NCI-H446 (cell line): ENCODE results near the gene PLEKHA8.

Source experiments
- DNase-seq, 2 experiments: peaks; one replicate each; lab custom pipeline; 2025; lab: John Stamatoyannopoulos, UW

PLEKHA8 gene, protein sequence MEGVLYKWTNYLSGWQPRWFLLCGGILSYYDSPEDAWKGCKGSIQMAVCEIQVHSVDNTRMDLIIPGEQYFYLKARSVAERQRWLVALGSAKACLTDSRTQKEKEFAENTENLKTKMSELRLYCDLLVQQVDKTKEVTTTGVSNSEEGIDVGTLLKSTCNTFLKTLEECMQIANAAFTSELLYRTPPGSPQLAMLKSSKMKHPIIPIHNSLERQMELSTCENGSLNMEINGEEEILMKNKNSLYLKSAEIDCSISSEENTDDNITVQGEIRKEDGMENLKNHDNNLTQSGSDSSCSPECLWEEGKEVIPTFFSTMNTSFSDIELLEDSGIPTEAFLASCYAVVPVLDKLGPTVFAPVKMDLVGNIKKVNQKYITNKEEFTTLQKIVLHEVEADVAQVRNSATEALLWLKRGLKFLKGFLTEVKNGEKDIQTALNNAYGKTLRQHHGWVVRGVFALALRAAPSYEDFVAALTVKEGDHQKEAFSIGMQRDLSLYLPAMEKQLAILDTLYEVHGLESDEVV

DNA sequence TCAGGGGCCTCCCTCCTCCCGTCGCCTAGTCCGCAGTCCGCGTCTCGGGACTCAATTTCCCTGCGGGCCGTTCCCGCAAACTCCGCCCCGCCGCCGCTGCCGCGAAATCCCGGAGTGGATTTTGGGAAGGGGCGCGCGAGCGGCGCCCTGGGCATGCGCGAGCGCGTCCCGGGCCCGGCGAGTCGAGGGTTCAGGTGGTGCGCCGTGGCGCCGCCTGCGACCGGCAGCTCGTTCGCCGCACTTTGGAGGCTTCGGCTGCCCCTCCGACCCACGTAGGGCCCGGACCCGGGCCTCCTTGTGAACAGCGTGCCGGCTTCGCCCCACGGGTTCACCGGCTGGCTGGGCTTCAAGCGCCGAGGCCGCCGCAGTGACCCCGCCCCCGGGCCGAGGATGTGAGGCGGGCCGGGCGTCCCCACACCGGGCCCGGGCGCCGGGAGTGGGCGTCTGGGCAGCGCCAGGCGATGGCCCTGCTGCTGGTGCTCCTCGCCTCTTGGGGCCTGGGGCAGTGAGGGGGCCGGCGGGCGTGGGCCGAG, at the start of gene PLEKHA8:
Gene PLEKHA8, plus strand, starts transcription at position 197 of the 533 bp plus-strand sequence. CDS start 351 bp downstream, outside the sequence.
- peak; percentile 69 to 92 for DNase-seq

DNA sequence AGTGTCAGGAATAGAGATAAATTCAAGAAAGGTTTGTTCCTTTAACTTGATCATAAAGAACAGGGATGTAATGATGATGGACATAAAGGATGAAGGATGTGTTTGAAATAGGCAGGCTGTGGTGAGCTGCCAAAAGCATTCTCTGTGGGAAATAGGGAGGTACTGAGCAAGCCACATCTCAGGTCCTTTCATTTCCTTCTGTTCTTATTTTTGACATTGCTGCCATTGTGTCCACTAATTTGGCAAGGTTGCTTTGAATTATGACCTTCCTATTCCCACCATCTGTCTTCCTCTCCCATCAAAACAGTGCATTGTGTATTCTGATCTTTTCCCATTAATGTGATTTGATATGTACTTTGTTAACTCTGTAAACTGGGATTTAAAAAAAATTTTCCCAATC, 48.1 kb upstream of the PLEKHA8 start:
- DNase-seq = no peak

DNA sequence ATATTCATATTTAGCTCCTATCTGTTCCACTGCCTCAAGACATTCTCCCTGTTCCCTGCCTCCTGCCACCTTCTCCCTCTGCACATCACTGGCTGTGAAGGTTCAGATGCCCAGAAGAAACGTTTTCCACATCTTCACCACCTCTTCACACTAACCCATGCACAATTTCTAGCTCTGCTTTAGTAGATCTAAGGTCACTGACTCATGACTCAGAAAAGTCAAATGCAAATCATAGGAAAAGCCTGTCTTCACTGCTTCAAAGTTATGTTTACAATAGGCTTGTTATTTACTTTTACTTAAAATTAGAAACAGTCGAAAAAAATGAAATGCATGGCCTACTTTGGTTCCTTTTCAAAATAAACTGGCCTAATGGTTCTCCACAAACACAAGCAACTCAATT, 41.1 kb upstream of the PLEKHA8 start:
- no peak for DNase-seq

DNA sequence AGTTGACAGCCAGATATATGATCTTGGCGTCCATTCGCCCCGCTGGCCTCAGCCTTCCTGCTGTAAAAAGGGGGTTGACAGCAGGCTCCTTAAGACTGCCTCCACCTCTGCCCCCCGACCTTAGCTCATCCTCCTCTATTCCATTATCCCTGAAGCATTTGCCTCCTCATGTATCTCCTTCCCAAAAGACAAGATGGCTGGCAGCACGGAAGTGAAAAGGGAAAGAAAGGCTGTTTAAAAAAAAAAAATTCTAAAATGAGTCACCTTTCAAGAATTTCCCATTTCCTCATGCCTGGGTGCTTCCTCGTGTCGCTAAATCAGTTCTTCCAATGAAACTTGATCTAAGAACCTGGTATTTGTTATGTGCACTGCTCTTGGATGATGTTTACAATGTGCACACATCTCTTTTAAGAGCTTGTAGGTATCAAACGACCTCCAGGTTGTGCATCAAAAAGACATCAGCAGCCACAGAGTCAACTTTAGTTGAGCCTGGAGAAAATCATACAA, 40.3 kb upstream of the PLEKHA8 start:
- DNase-seq = peak; percentile 72 to 73

DNA sequence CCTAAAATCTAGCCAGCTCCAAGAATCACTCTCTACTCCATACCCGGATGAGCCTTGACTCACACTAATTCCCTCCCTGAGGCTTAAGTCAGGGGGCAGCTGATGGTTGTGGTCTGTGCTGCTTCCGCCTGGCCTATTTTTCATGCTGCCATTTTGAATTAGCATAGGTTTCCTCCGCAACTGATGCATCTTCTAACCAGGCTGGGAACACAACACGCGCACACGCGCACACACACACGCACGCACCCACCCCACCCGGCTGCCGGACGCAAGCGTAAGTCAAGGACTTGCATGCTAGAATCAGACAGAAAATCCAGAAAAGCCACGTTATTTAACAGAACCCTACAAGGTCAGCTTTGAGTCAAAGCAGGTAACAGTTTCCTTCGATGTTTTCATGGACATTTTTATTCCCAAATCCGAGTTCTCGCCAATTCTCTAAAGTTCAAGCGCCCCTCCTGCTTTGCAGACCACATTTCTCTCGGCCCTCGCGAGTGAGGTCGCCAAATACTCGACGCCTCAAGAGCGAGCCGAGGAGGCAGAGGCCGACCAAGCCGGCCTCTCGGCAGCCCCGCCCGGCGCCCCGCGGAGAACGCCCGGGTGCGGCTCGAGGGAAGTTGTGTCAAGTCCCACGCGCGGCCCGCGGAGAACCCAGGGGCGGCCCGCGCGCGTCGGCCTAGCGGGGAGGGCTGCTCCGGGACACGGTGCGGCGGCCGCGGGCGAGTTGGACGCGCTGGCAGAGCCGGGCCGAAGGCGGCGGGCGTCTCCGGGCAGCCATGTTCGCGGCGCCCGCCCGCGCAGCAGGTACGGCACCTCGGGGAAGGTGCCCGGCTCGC, 39.6 kb upstream of the PLEKHA8 start:
- DNase-seq = peak; percentile 63 to 86

DNA sequence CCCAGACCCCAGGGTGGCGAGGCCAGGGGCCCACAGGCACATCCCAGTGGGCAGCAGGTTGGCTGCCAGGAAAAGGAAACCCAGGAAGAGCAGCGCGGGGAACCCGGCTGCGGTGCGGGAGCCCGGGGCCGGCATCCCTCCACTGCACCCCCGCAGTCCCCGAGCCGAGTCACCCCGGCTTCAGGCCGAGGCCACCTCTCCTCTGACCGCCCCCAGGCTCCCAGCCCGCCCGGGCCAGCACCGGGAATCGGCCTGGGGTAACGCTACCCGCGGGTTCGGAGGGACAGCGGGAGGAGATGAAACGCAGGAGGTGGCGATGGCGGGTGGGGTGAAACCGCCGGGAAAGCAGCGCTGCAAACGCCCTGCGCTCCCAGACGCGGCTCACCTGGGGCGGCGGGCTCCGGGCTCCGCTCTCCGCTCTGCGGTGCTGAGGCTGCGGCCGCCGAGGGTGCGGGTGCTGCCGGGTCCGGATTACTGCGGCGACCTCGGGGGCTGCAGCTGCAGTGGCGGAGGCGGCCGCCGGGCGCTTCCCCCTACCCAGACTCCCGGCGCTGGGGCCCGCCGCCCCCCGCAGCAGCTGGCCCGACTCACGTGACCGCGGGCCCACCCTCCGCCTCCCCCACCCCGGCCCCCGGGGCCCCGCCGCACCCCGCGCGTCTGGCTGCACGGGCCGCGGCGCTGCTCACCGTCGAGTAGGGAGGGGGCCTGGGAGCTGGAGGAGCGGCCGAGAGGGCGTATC, 38.8 kb upstream of the PLEKHA8 start, which contains the start of gene SCRN1:
Gene SCRN1, minus strand, starts transcription at position 545 of the 739 bp plus-strand sequence. CDS start 20,734 bp downstream, outside the sequence.
- DNase-seq = peak; percentile 43 to 54

DNA sequence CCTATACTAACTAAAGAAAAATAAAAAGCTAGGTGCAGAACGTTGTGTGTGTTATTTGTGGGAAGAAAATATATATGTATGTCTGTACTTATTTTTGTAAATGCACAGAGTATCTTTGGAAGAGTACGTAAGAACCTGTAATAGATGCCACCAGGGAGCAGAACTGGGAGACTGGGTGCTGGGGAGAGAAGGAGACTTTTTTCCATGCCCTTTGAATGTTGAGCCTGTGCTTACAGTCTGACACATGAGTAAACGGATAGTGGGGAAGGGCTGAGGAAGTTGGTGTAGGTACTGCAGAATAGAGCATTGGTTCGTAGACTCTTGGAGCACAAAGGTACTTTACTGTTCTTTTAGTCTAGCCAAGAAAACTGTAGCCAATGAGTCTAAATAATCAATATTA, 37.3 kb upstream of the PLEKHA8 start:
- DNase-seq = no peak

DNA sequence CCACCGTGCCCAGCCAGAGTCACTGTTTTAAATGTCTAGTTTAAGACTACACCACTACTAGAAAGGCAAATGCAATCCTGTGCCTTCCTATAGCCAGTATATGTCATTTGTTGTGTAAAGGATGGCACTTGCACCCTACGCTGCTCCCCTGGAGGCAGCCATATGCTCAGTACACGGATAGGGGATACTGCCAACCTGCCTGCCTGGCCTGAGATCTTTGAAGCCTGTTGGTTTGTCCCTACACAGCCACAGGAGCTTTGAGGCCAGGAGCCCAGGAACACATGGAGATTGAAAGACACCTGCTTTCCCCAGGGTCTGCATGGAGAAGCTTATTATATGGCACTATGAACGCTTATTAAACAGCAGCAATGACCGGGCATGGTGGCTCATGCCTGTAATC, 36.3 kb upstream of the PLEKHA8 start:
- no peak for DNase-seq

DNA sequence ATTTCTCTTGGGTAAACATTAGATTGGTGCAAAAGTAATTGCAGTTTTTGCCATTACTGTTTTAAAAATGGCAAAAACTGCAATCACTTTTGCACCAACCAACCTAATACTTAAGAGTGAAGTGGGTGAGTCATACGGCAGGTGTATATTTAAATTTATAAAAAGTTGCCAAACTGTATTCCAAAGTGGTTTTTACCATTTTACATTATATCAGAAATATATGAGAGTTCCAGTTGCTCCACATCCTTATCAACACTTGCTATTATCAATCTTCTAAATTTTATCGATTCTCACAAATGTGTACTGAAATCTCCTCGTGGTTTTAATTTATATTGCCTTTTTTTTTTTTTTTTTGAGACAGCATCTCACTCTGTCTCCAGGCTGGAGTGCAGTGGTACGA, 35.1 kb upstream of the PLEKHA8 start:
- no peak for DNase-seq

DNA sequence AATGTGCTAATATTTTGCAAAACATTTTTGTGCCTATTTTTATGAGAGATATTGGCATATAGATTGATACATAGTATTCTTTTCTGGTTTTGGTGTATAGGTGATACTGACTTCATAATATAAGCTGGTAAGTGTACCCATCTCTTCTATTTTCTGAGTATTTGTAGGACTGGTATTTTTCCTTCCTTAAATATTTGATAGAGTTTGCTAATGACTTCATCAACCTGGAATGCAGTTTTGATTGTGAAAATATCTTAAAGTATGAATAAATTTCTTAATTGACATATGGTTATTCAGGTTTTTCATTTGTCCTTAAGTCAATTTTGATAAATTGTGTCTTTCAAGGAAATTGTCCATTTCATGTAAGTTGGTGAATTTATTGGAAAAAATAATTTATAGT, 32.6 kb upstream of the PLEKHA8 start:
- DNase-seq = no peak

DNA sequence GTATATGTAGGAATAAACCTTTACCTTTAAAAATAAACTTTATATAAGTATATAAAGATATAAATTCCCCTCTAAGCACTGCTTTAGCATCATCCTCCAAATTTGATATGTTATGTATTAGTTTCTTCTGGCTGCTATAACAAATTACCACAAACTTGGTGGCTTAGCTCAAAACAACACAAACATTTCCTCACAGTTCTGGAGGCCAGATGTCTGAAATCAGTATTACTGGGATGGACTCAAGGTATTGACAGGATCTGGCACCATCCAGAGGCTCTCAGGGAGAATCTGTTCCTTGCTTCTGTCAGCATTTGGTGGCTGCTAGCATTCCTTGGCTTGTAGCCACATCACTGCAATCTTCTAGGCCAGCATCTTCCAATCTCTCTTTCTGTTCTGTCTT, 31.9 kb upstream of the PLEKHA8 start:
- DNase-seq = no peak

DNA sequence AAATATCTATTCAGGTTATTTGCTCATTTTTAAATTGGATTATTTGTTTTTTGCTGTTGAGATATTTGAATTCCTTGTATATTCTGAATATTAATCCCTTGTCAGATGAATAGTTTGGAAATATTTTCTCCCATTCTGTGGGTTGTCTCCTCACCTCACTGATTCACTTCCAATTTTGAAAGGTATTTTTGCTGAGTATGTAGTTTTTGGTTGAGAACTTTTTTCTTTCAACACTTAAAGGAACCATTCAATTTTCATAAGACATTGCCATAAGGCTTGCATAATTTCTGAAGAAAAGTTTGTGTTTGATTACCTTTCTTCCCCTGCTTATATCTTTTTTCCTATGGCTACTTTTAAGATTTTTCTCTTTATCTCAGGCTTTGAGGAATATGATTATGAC, 29.7 kb upstream of the PLEKHA8 start:
- no peak for DNase-seq

DNA sequence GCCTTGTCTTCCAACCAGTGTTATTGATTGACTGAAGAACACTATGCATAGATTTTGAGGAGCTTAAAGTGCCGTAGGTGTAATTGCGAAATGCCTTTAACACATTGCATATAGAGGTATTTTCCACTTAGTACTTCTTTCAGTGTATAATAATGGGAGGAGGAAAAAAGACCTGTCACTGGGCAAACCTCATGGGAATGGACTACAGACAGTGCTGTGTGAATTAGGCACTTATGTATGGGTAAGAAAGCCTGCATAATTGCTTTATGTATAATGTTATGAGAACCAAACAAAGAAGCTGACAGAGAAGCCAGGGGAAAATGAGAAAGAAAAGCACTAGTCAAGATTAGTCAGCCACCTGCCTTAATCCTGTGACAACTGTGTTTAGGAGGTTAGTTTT, 26.2 kb upstream of the PLEKHA8 start:
- no peak for DNase-seq

DNA sequence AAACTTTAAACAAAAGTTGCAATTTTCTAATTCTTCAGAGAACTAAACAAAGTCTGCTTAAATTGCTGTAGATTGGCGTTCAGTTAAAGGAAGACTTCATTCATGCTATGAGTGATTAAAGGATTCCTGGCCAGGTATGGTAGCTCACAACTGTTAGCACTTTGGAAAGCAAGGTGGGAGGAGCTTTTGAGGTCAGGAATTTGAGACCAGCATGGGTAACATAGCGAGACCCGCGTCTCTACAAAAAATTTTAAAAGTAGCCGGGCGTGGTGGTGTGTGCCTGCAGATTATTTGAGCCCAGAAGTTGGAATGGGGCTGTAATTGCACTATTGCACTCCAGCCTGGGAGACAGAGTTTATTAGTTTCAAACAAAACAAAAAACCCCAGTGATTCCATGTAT, 25.1 kb upstream of the PLEKHA8 start:
- DNase-seq = no peak

DNA sequence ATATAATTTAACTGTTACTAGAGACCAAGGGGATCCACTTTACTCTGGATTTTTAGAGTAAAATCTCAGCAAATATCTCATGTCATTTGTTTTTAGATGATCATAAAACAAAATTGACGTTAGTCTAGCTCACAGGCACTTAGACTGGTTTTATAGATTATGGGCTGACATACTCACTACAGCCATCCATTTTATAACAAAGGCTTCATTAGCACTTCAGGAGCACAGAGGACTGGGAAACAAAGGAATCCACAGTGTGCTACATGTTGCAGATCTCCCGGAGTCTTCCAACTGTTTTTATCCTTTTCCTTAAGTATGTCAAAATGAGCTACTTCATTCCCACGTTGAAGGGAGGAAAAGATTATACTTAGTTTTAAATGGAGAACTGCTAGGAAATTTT, 22.7 kb upstream of the PLEKHA8 start:
- DNase-seq = no peak

DNA sequence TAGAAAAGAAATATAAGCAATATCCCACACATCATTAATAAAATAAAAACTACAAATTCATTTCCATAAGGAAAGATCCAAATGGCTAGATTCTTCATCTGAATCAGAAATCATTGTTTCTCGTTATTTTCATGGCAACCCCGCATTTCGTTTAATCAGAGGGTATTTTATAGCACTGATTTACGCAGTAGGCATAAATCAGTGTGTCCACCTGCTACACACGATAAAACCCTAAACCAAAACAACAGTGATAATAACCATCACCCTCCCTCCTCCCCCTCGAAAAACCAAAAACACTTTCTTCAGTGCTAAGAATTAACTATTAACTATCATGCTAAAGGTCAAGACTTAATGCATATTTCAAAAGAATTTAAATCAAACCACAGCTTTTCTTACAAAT, 18.2 kb upstream of the PLEKHA8 start:
- no peak for DNase-seq

DNA sequence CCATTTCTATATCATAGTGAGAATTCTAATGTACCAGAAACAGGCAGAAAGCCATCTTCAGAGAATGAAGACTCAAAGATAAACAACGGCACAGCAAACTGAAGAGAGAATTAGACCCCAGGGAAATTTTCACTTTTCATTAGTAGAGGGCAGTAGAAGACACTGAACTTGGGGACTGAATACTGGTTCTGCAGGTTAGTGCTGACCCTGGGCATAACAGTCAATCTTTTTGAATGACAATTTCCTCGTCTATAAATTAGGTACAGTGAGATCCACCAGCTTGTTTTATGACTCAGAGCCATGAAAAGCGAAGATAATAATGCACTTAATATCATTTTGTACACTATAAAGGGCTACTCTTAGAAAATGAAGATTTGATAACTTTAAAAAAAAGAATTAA, 15.5 kb upstream of the PLEKHA8 start:
- no peak for DNase-seq

DNA sequence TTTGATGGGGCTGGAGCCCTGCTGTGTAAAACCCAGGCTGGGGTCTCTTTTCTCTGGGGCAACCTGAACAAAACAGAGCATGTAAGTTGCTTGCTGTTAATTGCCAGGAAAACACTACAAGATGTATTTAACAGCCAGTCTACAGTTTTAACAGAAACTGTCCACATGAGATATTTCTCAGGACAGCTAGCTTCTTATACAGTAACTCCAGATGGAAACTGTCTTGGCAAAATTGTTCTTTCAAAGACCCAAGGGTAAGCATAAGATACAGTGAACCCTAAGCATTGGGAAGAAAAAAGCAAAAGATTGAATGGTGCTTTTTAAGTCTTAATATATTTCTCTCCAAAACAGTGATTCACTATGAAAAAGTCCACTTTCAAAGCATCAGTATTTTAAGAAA, 9.8 kb upstream of the PLEKHA8 start:
- DNase-seq = no peak

DNA sequence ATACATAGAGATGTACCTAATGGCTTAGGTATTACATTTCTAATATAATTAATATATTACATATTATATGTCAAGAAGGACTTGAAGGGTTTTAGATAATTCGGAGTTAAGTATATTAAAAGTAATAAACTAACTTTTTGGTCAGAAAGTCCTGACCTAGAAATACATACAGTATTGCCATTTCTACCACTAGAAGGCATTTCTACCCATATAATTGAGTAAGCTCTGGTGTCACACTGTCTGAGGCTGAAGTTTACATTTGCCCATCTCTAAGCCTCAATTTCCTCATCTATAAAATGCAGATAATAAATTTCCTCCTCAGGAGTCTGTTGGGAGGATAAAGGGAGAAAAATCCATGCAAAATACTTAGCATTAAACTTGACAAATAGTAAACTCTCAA, 8.8 kb upstream of the PLEKHA8 start:
- DNase-seq = no peak

DNA sequence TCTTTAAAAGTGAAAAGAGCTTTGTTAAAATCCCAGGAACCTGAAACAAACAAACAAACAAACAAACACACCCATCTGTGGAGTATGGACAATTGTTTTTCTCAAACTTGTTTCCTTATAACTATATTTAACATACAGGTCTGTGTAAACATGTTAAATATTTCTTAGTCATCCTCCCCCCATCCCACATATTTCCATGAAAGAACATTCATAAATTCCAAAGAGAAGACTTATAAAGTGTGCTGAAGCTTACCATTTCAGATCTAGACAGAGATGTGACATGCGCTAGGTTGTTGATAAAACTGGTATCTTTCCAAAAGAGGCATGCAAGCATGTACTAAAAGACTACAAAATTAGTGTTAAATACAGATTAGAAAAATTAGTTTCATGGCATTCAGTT, 8.3 kb upstream of the PLEKHA8 start:
- DNase-seq = no peak

DNA sequence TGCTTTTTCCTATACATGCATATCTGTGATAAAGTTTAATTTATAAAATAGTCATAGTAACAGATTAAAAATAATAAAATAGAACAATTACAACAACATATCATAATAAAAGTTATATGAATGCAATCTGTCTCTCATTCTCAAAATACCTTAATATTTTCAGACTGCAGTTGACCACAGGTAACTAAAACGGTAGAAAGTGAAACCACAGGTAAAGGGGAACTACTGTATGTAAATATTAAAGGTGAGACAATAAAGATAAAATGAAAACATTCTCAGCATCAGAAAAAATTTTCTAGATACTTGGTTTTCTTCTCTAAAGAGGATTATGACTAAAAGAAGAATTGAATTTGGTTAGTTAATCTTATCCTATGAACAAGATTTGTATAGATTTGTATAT, 7.7 kb upstream of the PLEKHA8 start:
- DNase-seq = no peak

DNA sequence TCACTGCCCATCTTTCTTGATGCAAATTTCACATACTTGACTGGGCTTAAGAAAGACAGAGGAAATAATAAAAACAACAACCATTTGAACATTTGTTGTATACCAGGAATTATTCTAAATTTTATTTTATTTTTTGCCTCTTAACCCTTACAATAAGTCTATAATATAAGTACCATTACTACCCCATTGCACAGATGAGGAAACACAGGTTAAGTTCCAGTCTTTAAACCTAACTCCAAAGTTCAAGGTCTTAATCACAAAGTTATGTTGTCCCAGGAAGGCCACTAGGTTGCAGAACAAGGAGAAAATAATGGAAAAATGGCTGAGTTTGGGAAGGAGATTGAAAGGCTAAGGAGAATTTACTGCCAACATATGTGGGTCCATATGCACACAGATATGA, 5.2 kb upstream of the PLEKHA8 start:
- DNase-seq = no peak
